CD14-positive monocyte (primary cell): ENCODE results near the gene ACE. TPM values are rescaled to one million over a fixed set of nuclear protein-coding genes. Genes with fewer than 3 reads are reported as not detected.

ENCODE experiments used
- DNase-seq, 3 donors: peaks; one replicate each; pipeline ENCODE4 v3.0.0-alpha.2; 2011 to 2022
- H2AFZ ChIP-seq: 2 replicates; pipeline ENCODE4 v1.6.0; 2012; ENCODE audit warnings: mild to moderate bottlenecking, low read depth, low read length, inconsistent platforms; ENCODE audit not compliant: insufficient read depth, poor library complexity, severe bottlenecking
- H3K27ac ChIP-seq, 2 donors: 1 replicate in 1 of 2; 2 replicates in 1 of 2; pipeline ENCODE4 v1.5.1; 2012 to 2013; ENCODE audit warnings: low read length in 2 of 2, control low read depth in 1 of 2, inconsistent platforms in 1 of 2, low read depth in 1 of 2, mild to moderate bottlenecking in 1 of 2
- H3K27me3 ChIP-seq, 2 donors: one replicate each; pipeline versions ENCODE4 v1.6.0 to v1.6.1; 2011 to 2013; ENCODE audit warnings: low read length in 2 of 2; ENCODE audit not compliant: control insufficient read depth in 2 of 2, insufficient read depth in 2 of 2
- H3K36me3 ChIP-seq, 2 donors: replicated peaks in 1 of 2; 1 replicate in 1 of 2; 2 replicates in 1 of 2; pipeline versions ENCODE4 v1.5.1 to v1.6.1; 2012 to 2013; ENCODE audit warnings: low read length in 2 of 2, control low read depth in 1 of 2, inconsistent platforms in 1 of 2, mild to moderate bottlenecking in 1 of 2; ENCODE audit not compliant: insufficient read depth in 2 of 2, control insufficient read depth in 1 of 2
- H3K4me1 ChIP-seq, 2 donors: 1 replicate in 1 of 2; 2 replicates in 1 of 2; pipeline versions ENCODE4 v1.5.1 to v1.6.1; 2012 to 2013; ENCODE audit warnings: low read length in 2 of 2, control low read depth in 1 of 2, inconsistent platforms in 1 of 2, mild to moderate bottlenecking in 1 of 2, moderate library complexity in 1 of 2; ENCODE audit not compliant: insufficient read depth in 2 of 2, control insufficient read depth in 1 of 2
- H3K4me2 ChIP-seq: replicated peaks from 2 replicates; pipeline ENCODE3; 2012; ENCODE audit warnings: low read length, moderate library complexity, mild to moderate bottlenecking; ENCODE audit not compliant: poor library complexity, severe bottlenecking; ENCODE audit errors: extremely low read depth
- H3K4me3 ChIP-seq, 3 experiments: fragments of 200-600 bp in 1 of 3; sonication (generic) in 1 of 3; replicated peaks in 1 of 3; 1 replicate in 2 of 3; 2 replicates in 1 of 3; pipeline ENCODE4 v1.5.1; 2011 to 2013; ENCODE audit warnings: low read length in 3 of 3, mild to moderate bottlenecking in 3 of 3, control low read depth in 2 of 3, low read depth in 2 of 3, inconsistent platforms in 1 of 3, moderate library complexity in 1 of 3
- H3K79me2 ChIP-seq: 2 replicates; pipeline ENCODE4 v1.6.0; 2012; ENCODE audit warnings: mild to moderate bottlenecking, control low read depth, inconsistent platforms, low read length, moderate library complexity; ENCODE audit not compliant: insufficient read depth
- H3K9ac ChIP-seq: 2 replicates; pipeline ENCODE4 v1.6.0; 2017; ENCODE audit warnings: low read length, mild to moderate bottlenecking; ENCODE audit not compliant: insufficient read depth, poor library complexity, severe bottlenecking
- H3K9me3 ChIP-seq, 2 donors: replicated peaks in 1 of 2; 1 replicate in 1 of 2; 2 replicates in 1 of 2; pipeline versions ENCODE4 v1.5.1 to v1.6.1; 2012 to 2013; ENCODE audit warnings: low read length in 2 of 2, control low read depth in 1 of 2; ENCODE audit not compliant: control insufficient read depth in 1 of 2, insufficient read depth in 1 of 2
- H4K20me1 ChIP-seq: 2 replicates; pipeline ENCODE4 v1.6.0; 2012; ENCODE audit warnings: mild to moderate bottlenecking, low read length, control low read depth, moderate library complexity; ENCODE audit not compliant: insufficient read depth
- H3K27ac Mint-ChIP-seq, 7 donors: one replicate each; pipeline ENCODE4 v1.8.0; 2020; ENCODE audit warnings: mild to moderate bottlenecking in 7 of 7, mixed read lengths in 7 of 7, moderate library complexity in 6 of 7, inconsistent platforms in 2 of 7
- H3K27me3 Mint-ChIP-seq, 3 donors: one replicate each; pipeline ENCODE4 v1.8.0; 2021 to 2022; ENCODE audit warnings: low read depth in 3 of 3, mild to moderate bottlenecking in 3 of 3, mixed read lengths in 3 of 3, moderate library complexity in 3 of 3, inconsistent platforms in 1 of 3
- H3K36me3 Mint-ChIP-seq, 2 donors: one replicate each; pipeline ENCODE4 v1.8.0; 2020; ENCODE audit warnings: mixed read lengths in 2 of 2, inconsistent platforms in 1 of 2, mild to moderate bottlenecking in 1 of 2
- H3K4me1 Mint-ChIP-seq: one replicate; pipeline ENCODE4 v1.8.0; 2020; ENCODE audit warnings: mild to moderate bottlenecking, mixed read lengths
- H3K4me3 Mint-ChIP-seq, 2 donors: one replicate each; pipeline ENCODE4 v1.8.0; 2020; ENCODE audit warnings: mild to moderate bottlenecking in 2 of 2, mixed read lengths in 2 of 2, moderate library complexity in 1 of 2
- H3K9me3 Mint-ChIP-seq, 7 donors: one replicate each; pipeline ENCODE4 v1.8.0; 2020 to 2022; ENCODE audit warnings: mixed read lengths in 7 of 7, mild to moderate bottlenecking in 6 of 7, moderate library complexity in 6 of 7, inconsistent platforms in 2 of 7
- CTCF ChIP-seq: fragments of 200-600 bp; IDR thresholded peaks from one replicate; pipeline ENCODE4 v1.8.0; 2022; ENCODE audit warnings: antibody characterized with exemption, mild to moderate bottlenecking
- WGBS: methylation state at CpG from one replicate; pipeline ENCODE4 v1.1.5; 2013; ENCODE audit warnings: missing lambda C conversion rate; ENCODE audit not compliant: insufficient coverage; 5-methylcytosine and 5-hydroxymethylcytosine counted together
- intact Hi-C, 2 donors: fragments of 100-400 bp; cut with micrococcal nuclease; formaldehyde crosslinking; loops; one replicate each; pipeline versions ENCODE4 v1.15.0 to v1.15.1; 2023
- polyA plus RNA-seq, 3 donors: library from polyadenylated mRNA; depleted of rRNA in 1 of 3; unstranded in 2 of 3; stranded (reverse) in 1 of 3; fragments of 300-500 nt in 2 of 3; fragments of >200 nt in 1 of 3; fragmentation: Illumina TruSeq in 2 of 3; gene quantifications; 1 replicate in 2 of 3; 2 replicates in 1 of 3; pipeline ENCODE4 v1.2.3, GENCODE V29; 2012 to 2021

ACE gene
- polyA plus RNA-seq, 3 donors, result 0.55 TPM; not detected in 2

GRCh38 chr17:63503341-63503705, 26.5 kb downstream of the ACE start:
- Histone ChIP-seq H3K9ac (no peak overlapping the region), H3K36me3 (no peaks in the 10 kb centered on the region), H2AFZ (no peak overlapping the region), H3K27me3 (no peaks in the 10 kb centered on the region), H3K4me2 (no peak overlapping the region), H3K9me3 (peaks cover 0 to 6% of the 10 kb centered on the region in 2 donors), H3K4me1 (no peaks in the 10 kb centered on the region), H3K27ac (no peak overlapping the region), H4K20me1 (no peaks in the 10 kb centered on the region), H3K79me2 (no peaks in the 10 kb centered on the region), H3K4me3 (no peak overlapping the region)
- intact Hi-C loops, result no loop called here
- Mint-ChIP-seq H3K36me3 (no peaks in the 10 kb centered on the region), H3K27me3 (peaks cover 4 to 28% (median 12%) of the 10 kb centered on the region in 3 donors), H3K9me3 (peaks cover 2 to 11% (median 7%) of the 10 kb centered on the region in 7 donors), H3K4me1 (peaks cover 16% of the 10 kb centered on the region), H3K4me3 (no peak overlapping the region), H3K27ac (peak overlapping the region in 1 of 7 donors; percentile 32)
- DNase-seq, result no peak
- WGBS, result 100% methylated on average over 1 of the region's 8 CpGs
- no peak for TF ChIP-seq CTCF

GRCh38 chr17:63504261-63504660, 27.4 kb downstream of the ACE start:
- intact Hi-C loops, result no loop called here
- Histone ChIP-seq H3K4me3 (no peak overlapping the region), H3K4me2 (no peak overlapping the region), H3K9ac (no peak overlapping the region), H3K9me3 (peaks cover 0 to 6% of the 10 kb centered on the region in 2 donors), H4K20me1 (no peaks in the 10 kb centered on the region), H3K27me3 (no peaks in the 10 kb centered on the region), H3K27ac (no peak overlapping the region), H2AFZ (no peak overlapping the region), H3K4me1 (no peaks in the 10 kb centered on the region), H3K79me2 (no peaks in the 10 kb centered on the region), H3K36me3 (no peaks in the 10 kb centered on the region)
- no peak for TF ChIP-seq CTCF
- H3K4me1 Mint-ChIP-seq, result peaks cover 11% of the 10 kb centered on the region
- no peaks in the 10 kb centered on the region for H3K36me3 Mint-ChIP-seq
- no peak overlapping the region for H3K4me3 Mint-ChIP-seq
- peaks cover 2 to 11% (median 7%) of the 10 kb centered on the region in 7 donors for H3K9me3 Mint-ChIP-seq
- peaks cover 4 to 28% (median 12%) of the 10 kb centered on the region in 3 donors for H3K27me3 Mint-ChIP-seq
- DNase-seq, result no peak
- H3K27ac Mint-ChIP-seq, result no peak overlapping the region
